HG03139 (cell line): ENCODE results near the gene FHOD1.

ENCODE experiments used
- ATAC-seq: cut with Tn5 transposase; IDR thresholded peaks from one replicate; pipeline ENCODE4 v1.9.1; 2021; ENCODE audit not compliant: unreplicated experiment

FHOD1 gene

DNA sequence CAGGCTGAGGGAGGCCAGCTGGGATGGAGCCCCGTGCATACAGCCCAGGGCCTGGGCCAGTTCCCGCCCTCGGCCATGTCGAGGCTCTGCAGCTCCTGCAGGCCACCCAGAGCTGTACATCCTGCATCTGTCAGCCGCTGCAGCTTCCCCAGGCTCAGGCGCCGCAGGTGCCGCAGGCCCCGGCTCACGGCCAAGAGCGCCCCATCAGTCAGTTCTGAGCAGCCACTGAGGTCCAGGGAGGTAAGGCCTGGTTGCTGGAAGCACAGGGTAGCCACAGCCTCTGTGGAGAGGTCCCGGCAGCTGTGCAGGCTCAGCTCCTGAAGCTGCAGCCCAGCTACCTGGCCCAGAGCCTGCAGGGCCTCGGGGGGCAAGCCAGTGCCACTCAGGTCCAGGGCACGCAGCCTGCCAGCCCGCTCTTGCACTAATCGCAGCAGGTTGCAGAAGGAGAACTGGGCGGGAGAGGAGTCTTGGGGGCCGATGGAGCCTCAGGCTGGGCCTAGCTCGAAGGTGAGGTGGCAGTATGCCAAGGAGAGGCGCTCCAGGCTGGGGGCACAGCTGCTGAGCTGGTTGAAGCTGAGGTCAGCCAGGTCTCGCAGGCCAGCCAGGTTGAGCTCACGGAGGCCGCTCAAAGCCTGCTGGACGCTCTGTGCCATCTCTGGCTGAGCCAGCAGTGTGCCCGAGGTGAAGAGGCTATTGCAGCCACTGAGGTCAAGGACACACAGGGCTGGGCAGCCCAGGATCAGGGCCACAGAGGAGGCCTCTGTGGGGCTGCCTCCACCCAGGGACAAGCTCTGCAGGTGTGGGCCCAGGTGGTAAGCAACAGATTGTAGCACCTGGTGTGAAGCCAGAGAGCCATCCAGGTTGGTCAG, 37.0 kb downstream of the FHOD1 start:
- ATAC-seq, result no peak

DNA sequence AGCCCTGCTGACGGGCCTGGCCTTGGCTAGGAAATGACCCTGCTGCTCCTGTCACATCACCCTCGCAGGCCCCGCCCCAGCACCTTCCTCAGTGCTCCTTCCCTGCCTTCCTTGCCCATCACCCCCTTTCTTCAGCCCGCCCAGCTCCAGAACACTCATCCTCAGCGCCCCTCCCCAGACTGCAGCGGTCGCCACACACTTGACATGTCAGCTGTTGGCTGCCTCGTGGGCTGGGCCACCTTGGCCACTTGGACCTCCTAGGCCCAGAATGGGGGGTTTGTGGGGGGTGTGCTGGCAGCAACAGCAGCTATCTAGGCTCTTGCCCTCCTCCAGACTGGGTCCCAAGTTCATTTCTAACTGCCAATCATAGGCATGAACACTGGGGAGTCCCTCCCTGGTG, 37.7 kb downstream of the FHOD1 start:
- no peak for ATAC-seq

DNA sequence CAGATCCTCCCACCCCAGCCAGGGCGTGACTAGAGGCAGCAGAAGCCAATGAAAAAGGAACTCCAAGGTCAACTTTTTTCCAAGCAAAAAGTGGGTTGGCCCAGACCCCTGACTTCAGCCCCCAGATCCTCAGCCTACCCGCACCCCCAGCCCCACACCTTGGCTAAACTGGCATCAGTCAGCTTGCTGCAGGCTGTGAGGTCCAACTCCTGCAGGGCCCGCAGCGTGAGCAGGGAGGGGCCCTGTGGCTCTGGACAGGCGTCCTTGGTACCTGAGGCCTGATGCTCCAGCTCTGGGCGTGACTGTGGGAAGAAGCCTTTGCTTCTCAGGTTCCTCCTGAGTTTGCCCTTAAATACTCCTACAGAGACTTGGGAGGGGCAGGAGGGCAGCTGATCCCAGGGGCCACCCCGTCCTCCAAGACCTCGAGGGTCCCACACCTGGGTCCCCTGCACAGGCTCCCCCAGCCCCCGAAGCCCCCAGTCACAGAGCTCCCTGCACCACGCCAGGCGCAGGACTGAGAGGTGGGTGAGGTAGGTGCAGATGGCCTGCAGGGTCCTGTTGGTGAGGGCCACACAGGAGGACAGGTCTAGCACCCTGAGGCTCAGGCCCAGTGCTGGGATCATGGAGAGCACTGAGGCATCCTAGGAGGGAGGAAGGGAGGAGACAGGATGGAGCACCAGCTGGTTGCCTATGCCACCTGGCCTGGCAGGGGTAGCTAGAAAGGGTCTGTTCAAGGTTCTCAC, 39.0 kb downstream of the FHOD1 start:
- ATAC-seq, result no peak

DNA sequence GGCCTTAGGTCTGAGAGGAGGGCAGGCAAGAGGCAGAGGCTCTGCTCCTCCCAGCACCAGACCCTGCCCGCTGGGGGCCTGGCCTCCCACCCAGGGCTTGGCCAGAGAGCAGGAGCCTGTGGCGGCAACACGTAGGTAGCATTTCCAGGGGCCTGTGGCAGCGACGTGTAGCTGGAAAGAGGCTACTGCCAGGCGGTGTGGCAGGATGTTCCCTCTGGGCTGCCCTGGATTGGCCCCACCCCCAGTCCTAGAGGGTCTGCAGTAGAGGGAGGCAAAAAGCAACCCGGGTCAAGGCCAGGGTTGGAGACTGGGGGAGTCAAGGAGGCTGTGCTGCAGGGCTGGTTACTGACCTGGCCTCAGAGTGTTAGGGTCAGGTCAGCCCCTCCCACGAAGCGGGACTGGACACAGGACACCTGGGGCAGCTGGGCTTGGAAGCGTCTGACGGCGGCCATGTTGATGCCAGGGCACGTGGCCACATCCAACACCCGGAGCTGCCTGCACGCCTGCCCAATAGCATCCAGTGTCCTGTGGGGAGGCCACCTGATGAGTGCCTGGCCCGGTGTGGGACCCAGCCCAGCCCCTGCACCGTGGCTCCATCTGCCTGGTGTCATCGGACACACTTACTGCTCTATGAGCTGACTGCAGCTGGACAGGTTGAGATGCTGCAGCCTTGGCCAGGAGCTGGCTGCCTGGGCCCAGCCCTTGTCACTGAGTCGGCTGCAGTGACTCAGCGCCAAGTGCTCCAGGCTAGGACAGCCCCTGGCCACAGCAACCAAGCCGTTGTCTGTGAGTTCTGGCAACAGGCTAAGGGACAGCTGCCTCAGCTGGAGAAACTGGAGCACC, 39.8 kb downstream of the FHOD1 start:
- ATAC-seq, result no peak

DNA sequence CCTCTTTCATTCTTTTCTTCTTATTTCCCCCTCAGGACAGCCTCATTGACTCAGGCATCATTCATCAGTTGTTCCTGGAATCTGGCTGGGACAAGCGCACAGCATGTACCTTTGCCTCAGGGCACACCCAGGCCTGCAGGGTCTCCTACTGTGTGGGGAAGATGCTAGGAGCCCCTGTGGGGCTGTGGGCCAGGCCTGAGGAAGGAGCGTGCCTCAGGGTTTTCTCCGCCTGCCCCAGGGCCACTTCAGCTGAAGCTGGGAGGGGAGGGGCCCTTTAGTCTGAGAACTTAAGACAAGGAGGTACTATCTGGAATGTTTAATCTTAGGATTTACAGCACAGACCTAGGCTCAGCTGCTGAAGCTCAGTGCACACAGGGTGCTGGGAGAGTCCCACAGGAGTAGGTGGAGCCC, 40.4 kb downstream of the FHOD1 start:
- no peak for ATAC-seq

DNA sequence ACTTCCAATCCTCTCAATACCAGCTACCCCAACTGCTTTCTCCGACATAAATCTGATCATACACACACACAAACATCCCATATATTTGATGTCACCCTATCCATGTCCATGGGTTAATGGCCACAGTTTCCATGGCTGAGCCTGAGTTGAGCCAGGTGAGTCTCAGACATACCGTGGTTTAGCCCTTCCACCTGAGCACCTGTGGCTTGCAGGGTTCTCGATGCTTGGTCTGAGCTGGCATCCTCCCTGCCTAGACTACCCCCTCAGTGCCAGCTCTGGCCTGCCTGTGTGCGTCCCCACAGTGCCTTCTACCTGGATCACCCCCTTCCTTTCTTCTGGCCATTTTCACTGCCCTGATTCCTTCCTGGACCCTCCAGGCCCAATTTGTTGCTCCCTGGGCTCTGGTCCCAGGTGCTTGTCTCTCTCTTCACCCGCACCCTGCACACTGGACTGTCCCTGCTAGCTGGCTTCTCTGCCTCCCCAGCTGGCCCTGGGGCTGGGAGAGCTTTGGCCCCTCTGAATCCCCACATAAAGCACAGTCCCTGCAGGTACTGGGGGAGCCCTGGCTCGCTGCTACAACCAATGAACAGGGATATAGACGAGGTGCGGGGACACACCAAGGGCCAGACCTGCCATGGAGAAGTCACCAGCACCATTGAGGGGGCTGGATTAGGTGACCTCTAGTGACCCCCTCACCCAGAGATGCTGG, 41.0 kb downstream of the FHOD1 start:
- ATAC-seq, result no peak

DNA sequence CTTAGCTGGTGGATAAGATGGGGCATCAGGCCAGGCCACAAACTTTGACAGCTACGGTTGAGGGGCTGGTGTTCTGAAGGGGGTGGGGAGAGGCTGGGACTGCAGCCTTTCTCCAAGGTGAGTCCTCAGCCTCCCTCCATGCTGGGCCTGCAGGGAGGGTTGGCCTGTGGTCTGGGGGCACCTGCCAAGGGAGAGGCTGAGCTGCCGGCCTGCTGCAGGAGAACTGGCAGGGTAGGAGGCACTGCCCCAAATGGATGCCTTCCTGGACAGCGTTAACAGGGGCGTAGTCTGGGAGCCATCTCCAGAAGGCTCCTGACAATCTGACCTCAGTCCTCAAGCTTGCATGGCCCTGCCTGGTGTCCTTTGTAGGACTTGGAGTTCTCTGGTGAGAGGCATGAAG, 43.2 kb downstream of the FHOD1 start:
- ATAC-seq, result no peak

DNA sequence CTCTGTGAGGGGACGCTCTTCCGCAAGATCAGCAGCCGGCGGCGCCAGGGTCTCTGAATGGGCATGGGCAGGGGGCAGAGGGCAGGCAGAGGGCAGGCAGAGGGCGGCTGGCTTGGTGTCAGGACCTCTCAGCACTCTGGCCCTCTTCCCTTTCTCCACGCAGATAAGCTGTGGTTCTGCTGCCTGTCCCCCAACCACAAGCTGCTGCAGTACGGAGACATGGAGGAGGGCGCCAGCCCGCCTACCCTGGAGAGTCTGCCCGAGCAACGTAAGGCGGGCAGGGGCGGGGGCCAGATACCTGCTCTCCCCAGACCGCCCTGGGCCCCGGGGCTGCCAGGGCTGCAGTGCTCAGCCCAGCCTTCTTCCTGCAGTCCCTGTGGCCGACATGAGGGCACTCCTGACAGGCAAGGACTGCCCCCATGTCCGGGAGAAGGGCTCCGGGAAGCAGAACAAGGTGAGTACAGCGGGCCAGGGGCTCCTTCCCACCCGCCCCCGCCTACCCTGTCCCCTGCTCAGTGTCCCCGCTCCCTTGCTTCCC, 44.3 kb downstream of the FHOD1 start:
- ATAC-seq, result no peak

DNA sequence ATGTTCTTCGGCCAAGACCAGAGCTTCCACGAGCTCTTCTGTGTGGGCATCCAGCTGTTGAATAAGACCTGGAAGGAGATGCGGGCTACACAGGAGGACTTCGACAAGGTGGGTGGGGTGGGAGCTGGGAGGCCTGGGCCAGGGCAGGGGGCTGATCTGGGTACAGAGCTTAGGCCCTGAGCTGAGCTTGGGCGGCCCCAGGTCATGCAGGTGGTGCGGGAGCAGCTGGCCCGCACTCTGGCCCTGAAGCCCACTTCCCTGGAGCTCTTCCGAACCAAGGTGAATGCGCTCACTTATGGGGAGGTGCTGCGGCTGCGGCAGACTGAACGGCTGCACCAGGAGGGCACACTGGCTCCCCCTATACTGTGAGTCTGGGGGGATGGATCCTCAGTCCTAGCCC, 44.9 kb downstream of the FHOD1 start:
- no peak for ATAC-seq

DNA sequence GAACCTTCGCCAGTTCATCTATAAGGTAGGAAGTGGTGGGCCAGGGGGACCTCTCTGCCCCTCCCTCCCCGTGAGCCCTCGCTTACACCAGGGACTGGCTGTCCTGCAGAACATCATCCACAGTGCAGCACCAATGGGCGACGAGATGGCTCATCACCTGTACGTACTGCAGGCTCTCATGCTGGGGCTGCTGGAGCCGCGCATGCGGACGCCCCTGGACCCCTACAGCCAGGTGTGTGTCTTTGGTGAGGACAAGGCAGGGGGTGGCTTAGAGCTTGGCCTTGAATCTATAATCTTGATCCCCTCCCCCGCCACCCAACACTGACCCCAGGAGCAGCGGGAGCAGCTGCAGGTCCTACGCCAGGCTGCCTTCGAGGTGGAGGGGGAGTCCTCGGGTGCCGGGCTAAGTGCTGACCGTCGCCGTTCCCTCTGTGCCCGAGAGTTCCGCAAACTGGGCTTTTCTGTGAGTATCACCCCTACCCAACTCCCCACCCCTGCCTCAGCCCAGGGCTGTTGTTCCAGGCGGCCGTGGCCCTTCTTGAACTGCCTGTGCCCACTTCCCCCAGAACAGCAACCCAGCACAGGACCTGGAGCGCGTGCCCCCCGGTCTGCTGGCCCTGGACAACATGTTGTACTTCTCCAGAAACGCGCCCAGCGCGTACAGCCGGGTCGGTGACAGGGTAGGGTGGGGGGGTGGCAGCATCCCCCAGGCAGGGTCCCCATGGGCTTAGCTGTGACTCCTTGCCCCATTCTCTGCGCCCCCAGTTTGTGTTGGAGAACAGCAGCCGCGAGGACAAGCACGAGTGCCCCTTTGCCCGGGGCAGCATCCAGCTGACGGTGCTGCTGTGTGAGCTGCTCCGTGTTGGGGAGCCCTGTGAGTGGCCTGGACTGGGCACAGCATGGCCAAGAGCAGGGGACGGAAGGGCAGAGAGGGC, 45.6 kb downstream of the FHOD1 start:
- no peak for ATAC-seq

DNA sequence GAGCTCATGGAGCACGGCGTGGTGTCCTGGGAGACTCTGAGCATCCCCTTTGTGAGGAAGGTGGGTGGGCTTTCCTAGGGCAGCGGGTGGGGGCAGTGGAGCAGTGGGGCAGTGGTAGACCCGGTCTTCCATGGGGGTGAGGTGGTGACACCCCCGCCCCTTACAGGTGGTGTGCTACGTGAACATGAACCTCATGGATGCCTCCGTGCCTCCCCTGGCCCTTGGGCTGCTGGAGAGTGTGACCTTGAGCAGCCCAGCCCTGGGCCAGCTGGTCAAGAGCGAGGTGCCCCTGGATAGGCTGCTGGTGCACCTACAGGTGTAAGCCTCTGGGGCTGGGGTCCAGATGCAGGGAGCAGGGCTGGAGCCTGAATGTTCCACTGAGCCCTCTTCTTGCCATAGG, 46.8 kb downstream of the FHOD1 start:
- no peak for ATAC-seq

DNA sequence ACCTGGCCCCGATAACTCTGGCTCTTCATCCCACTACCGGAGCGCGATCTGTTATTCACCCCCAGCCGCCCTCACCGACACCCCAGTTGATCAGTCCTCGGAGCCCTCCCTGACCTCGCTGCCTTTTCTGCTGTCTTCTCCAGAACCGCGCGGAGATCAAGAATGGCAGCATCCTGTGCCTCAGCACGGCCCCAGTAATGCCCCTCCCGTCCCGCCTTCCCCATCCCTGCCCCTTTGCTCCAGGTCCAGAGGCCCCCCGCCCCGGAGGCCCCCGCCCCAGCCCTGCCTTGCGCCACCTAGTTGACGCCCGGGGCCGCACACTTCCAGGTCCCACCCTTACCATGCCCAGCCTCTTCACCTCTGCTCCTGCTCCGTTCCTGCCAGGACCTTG, 47.5 kb downstream of the FHOD1 start:
- no peak for ATAC-seq

DNA sequence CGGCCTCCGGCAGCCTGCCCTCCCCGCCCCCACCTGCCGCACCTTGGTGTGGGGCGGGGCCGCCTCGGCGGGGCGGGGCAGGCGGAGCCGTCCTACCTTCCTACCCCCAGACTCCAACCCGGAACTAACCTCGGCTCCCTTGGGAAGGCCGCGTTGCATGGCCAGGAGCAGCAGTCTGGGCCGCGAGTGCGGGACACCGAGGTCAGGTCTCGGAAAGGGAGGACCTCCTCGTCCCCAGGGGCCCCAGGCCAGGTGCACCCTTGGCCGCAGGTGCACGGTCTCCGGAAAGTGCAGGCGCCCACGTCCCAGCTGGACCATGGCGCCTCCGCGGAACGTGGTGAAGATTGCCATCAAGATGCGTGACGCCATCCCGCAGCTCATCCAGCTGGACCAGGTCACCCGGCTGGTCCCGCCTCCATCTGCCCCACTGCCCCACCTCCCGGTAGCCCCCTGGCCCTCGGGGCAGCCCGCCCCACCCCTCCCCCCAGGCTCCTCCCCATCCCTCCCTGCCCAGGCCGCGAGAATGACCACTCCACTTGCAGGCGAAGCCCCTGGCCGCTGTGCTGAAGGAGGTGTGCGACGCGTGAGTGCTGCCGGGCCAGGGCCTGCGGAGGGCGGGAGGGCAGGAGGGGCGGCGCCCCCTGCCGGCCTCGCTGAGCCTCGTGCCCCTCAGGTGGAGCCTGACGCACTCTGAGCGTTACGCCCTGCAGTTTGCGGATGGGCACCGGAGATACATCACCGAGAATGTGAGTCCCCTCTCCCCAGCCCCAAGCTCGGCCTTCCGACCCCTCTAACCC, 48.1 kb downstream of the FHOD1 start, which contains the start of gene ELMO3:
Gene ELMO3 (plus strand): TSS at position 121 of the 797 bp plus-strand sequence. CDS start 196 bp downstream, at position 317.
- ATAC-seq, result no peak

DNA sequence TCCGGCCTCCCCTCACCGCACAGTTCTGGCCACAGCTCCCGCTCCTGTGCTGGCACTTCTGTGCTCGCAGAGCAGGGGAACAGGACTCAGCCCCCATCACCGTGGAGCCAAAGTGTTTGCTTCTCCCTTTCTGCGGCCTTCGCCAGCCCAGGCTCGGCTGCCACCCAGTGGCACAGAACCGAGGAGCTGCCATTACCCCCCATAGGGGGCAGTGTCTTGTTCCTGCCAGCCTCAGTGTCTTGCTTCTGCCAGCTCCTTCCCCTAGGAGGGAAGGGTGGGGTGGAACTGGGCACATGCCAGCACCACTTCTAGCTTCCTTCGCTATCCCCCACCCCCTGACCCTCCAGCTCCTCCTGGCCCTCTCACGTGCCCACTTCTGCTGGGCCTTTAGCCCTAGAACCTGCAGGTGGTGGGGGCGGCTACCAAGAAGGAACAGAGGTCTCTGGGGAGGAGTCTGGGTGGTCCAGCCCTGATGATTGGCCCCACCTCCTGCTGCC, 49.0 kb downstream of the FHOD1 start:
- no peak for ATAC-seq

DNA sequence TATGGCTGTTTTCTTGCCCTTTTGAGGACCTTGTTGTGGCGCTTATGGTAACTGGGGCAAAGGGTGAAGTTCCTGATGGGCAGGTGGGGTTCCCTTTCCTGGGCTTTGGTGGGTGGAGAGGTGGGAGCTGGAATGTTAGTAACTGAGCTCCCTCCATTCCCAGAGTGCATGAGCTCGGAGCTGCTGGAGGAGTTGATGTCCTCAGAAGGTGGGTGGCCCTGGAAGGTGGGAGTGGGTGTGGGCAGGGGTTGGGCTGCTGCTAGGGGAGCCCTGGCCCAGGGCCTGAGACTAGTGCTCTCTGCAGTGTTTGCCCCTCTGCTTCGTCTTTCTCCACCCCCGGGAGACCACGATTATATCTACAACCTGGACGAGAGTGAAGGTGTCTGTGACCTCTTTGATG, 49.6 kb downstream of the FHOD1 start:
- ATAC-seq, result no peak

DNA sequence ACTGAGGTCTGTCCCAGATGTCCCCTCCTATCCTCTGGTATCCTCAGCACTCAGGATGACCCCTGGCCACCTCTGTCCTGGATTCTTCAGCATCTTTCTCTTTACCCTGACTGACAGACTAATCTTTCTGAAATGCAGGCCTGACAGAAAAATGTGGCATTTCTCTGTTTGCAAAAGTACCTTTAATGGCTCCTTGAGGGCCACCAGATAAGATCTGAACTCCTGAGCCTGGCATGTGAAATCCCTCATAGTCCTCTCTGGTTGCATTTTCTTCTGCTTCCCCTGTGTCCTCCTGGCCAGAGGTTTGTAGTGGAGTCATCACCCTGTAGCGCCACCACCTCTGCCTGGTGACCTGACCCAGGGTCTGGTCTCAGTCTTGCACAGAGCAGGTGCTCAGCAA, 50.4 kb downstream of the FHOD1 start:
- no peak for ATAC-seq

DNA sequence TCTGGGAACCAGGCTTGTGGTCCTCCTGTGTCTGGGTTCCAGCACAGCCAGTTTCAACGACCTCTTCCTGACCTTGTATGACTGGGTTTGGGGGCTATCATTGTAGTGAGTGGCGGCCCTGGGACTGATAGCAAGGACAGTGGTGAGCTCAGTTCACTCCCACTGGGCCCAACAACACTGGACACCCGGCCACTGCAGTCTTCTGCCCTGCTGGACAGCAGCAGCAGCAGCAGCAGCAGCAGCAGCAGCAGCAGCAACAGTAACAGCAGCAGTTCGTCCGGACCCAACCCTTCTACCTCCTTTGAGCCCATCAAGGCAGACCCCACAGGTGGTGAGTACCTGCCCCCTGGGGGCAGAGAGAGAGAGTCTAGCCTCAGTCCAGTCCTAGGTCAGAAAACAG, 51.6 kb downstream of the FHOD1 start:
- no peak for ATAC-seq

DNA sequence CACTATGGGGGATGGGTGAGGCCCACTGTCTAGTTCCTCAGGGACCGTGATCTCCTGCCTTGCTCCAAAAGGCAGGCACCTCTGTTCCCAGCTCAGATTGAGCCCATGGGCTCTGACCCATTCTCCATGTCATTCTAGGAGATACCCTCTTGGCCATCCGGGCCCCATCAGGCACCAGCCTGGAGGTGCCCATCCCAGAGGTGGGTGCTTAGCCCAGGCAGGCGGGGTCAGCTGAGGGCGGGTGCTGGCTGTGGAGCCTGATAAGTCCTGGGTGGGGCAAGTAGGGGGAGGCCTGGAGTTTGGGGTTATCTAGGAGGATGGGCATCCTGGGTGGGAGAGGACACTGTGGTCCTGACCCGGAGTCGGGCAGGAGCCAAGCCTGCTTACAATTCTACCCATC, 53.0 kb downstream of the FHOD1 start:
- ATAC-seq, result no peak
